Loucy (cell line): ENCODE results near the gene AHDC1.
A peak's percentile ranks its signal among the peaks of the same experiment; 100 is the strongest.

Source experiments
- H2AFZ ChIP-seq: fragments of 200-600 bp; sonication (generic); 2 replicates; pipeline ENCODE4 v1.6.0; 2016; ENCODE audit warnings: antibody characterized with exemption, mild to moderate bottlenecking, low read length, moderate library complexity
- H3F3A ChIP-seq: fragments of 200-600 bp; 2 replicates; pipeline ENCODE4 v1.6.0; 2016; ENCODE audit warnings: antibody characterized with exemption, low read depth, mild to moderate bottlenecking
- H3K27me3 ChIP-seq: fragments of 200-600 bp; sonication (generic); 2 replicates; pipeline ENCODE4 v1.6.1; 2014; ENCODE audit warnings: low read length, mild to moderate bottlenecking; ENCODE audit not compliant: insufficient read depth, poor library complexity, severe bottlenecking
- H3K36me3 ChIP-seq: fragments of 200-600 bp; sonication (generic); 2 replicates; pipeline ENCODE4 v1.6.1; 2016; ENCODE audit warnings: low read length; ENCODE audit not compliant: insufficient read depth
- H3K4me1 ChIP-seq: fragments of 200-600 bp; sonication (generic); 2 replicates; pipeline ENCODE4 v1.5.1; 2014; ENCODE audit warnings: low read length, mild to moderate bottlenecking; ENCODE audit not compliant: insufficient read depth, poor library complexity, severe bottlenecking
- H3K4me2 ChIP-seq: fragments of 200-600 bp; sonication (generic); 2 replicates; pipeline ENCODE4 v1.6.0; 2014; ENCODE audit warnings: antibody characterized with exemption, low read length, low read depth, mild to moderate bottlenecking; ENCODE audit not compliant: poor library complexity, severe bottlenecking
- H3K4me3 ChIP-seq: fragments of 200-600 bp; sonication (generic); 2 replicates; pipeline ENCODE4 v1.5.1; 2014; ENCODE audit warnings: low read length, mild to moderate bottlenecking, mixed read lengths; ENCODE audit not compliant: poor library complexity, severe bottlenecking
- H3K79me2 ChIP-seq: fragments of 200-600 bp; sonication (generic); 2 replicates; pipeline ENCODE4 v1.6.1; 2014; ENCODE audit warnings: low read length; ENCODE audit not compliant: insufficient read depth
- H3K9ac ChIP-seq: fragments of 200-600 bp; sonication (generic); 2 replicates; pipeline ENCODE4 v1.6.0; 2014; ENCODE audit warnings: mild to moderate bottlenecking, low read depth, low read length, moderate library complexity; ENCODE audit not compliant: poor library complexity, severe bottlenecking
- H3K9me2 ChIP-seq: fragments of 200-600 bp; sonication (generic); replicated peaks from 2 replicates; pipeline ENCODE4 v1.6.1; 2016; ENCODE audit warnings: low read depth, low read length, mixed read lengths
- H3K9me3 ChIP-seq: fragments of 200-600 bp; sonication (generic); 2 replicates; pipeline ENCODE4 v1.6.1; 2014; ENCODE audit warnings: mild to moderate bottlenecking, antibody characterized with exemption, low read length, low read depth; ENCODE audit not compliant: insufficient read depth
- H4K20me1 ChIP-seq: fragments of 200-600 bp; sonication (generic); 2 replicates; pipeline ENCODE4 v1.6.0; 2014; ENCODE audit warnings: antibody characterized with exemption, low read length, mild to moderate bottlenecking; ENCODE audit not compliant: insufficient read depth, poor library complexity, severe bottlenecking
- CTCF ChIP-seq: fragments of 200-600 bp; sonication (generic); conservative IDR thresholded peaks from 2 replicates; pipeline ENCODE4 v1.5.1; 2014; ENCODE audit warnings: mild to moderate bottlenecking, antibody characterized with exemption, low read length
- EZH2phosphoT487 ChIP-seq: fragments of 200-600 bp; IDR thresholded peaks from 2 replicates; pipeline ENCODE4 v1.6.1; 2018; ENCODE audit warnings: antibody characterized with exemption, mild to moderate bottlenecking, moderate library complexity, borderline replicate concordance

Gene AHDC1

GRCh38 chr1:27528818-27529703 lies 74.9 kb downstream of the AHDC1 start:
- Histone ChIP-seq H3K4me2 (no peak overlapping the region), H2AFZ (no peak overlapping the region), H4K20me1 (no peaks in the 10 kb centered on the region), H3K4me3 (no peak overlapping the region), H3K9ac (no peak overlapping the region), H3K4me1 (peaks cover 51% of the 10 kb centered on the region), H3K9me2 (no peaks in the 10 kb centered on the region), H3K9me3 (no peaks in the 10 kb centered on the region), H3K79me2 (peaks cover 9% of the 10 kb centered on the region; the same call in 1 of the 2 replicates), H3F3A (no peaks in the 10 kb centered on the region), H3K27me3 (no peaks in the 10 kb centered on the region), H3K36me3 (peaks cover 5% of the 10 kb centered on the region; the same call in 1 of the 2 replicates)
- TF ChIP-seq EZH2phosphoT487 (no peak), CTCF (no peak)

- H3K79me2 ChIP-seq: peaks cover 18% of the 10 kb centered on the region; the same call in 1 of the 2 replicates
- H3K9ac ChIP-seq: no peak overlapping the region
- H3K27me3 ChIP-seq: no peaks in the 10 kb centered on the region
- H2AFZ ChIP-seq: no peak overlapping the region
- TF ChIP-seq CTCF (no peak), EZH2phosphoT487 (no peak)
- H3K9me3 ChIP-seq: no peaks in the 10 kb centered on the region
- H3K36me3 ChIP-seq: no peaks in the 10 kb centered on the region; the same call in 1 of the 2 replicates
- H3F3A ChIP-seq: no peaks in the 10 kb centered on the region
- H3K4me2 ChIP-seq: no peak overlapping the region
- H3K4me3 ChIP-seq: no peak overlapping the region
- no peaks in the 10 kb centered on the region for H3K9me2 ChIP-seq
- H3K4me1 ChIP-seq: peaks cover 58% of the 10 kb centered on the region
- H4K20me1 ChIP-seq: no peaks in the 10 kb centered on the region
These were observed 75.8 kb downstream of the AHDC1 start for GRCh38 chr1:27527890-27528817.

- H3K4me1 ChIP-seq: peaks cover 58% of the 10 kb centered on the region
- H3K9ac ChIP-seq: peak overlapping the region; percentile 75
- H3K9me2 ChIP-seq: no peaks in the 10 kb centered on the region
- no peaks in the 10 kb centered on the region for H3K27me3 ChIP-seq
- H3K4me3 ChIP-seq: no peak overlapping the region
- peaks cover 18% of the 10 kb centered on the region; the same call in 1 of the 2 replicates for H3K79me2 ChIP-seq
- no peak overlapping the region for H3K4me2 ChIP-seq
- H3K9me3 ChIP-seq: no peaks in the 10 kb centered on the region
- H3K36me3 ChIP-seq: no peaks in the 10 kb centered on the region; the same call in 1 of the 2 replicates
- H4K20me1 ChIP-seq: no peaks in the 10 kb centered on the region
- H2AFZ ChIP-seq: no peak overlapping the region
- no peaks in the 10 kb centered on the region for H3F3A ChIP-seq
- TF ChIP-seq CTCF (no peak), EZH2phosphoT487 (no peak)
These were observed 76.6 kb downstream of the AHDC1 start for GRCh38 chr1:27527223-27527889.
